ENCODE data around the gene TRIM44. TPM values are rescaled to one million over a fixed set of nuclear protein-coding genes. Genes with fewer than 3 reads are reported as not detected.

TRIM44 gene
- polyA plus RNA-seq, 1 donor (not counting 4 experiments of a cell fraction or from before 2014, with no cell fraction given), result 48.3 TPM

- Histone ChIP-seq H3K27ac (ENCODE audit: control insufficient read depth, insufficient read depth, low read length) (peak overlapping the region; percentile 95), H3K79me2 (ENCODE audit: control insufficient read depth, insufficient read depth, low read length) (peaks cover 32% of the 10 kb centered on the region), H3K27me3 (ENCODE audit: control insufficient read depth, extremely low read depth, insufficient read depth, low read length) (no peaks in the 10 kb centered on the region), H4K20me1 (ENCODE audit: control insufficient read depth, extremely low read depth, insufficient read depth, low read length) (no peaks in the 10 kb centered on the region), H3K36me3 (ENCODE audit: control insufficient read depth in 2 of 2, extremely low read depth in 1 of 2, insufficient read depth in 2 of 2, low read length in 2 of 2) (peaks cover 0 to 10% of the 10 kb centered on the region in 2 experiments), H2AFZ (ENCODE audit: control insufficient read depth, low read length) (no peak overlapping the region), H3K9me3 (ENCODE audit: control insufficient read depth, low read depth, low read length) (no peaks in the 10 kb centered on the region), H3K9me1 (ENCODE audit: control insufficient read depth, extremely low read depth, insufficient read depth, low read length) (no peaks in the 10 kb centered on the region), H3K4me1 (ENCODE audit: control insufficient read depth, extremely low read depth, insufficient read depth, low read length) (peaks cover 59% of the 10 kb centered on the region), H3K4me2 (ENCODE audit: control insufficient read depth, extremely low read depth, insufficient read depth, low read depth, low read length) (peak overlapping the region; percentile 100), H3K4me3 (ENCODE audit: control insufficient read depth in 2 of 3, extremely low read depth in 1 of 3, insufficient read depth in 2 of 3, low read depth in 1 of 3, low read length in 3 of 3) (peak overlapping the region; percentile 56 to 91 (median 89)), H3K9ac (ENCODE audit: control insufficient read depth, extremely low read depth, insufficient read depth, low read length) (peak overlapping the region; percentile 91)
- dilution Hi-C loops (cut with MboI; ENCODE audit: extremely low pct_ligation_motif_present, low sequenced_read_pairs), result loop anchor here (25.0 kb wide), 1 partner anchor 192 kb away; no protein-coding TSS in a partner anchor
- FAIRE-seq (no peak), DNase-seq (ENCODE audit: low read depth, low spot score) (no peak)
- TF ChIP-seq CTCF (optimal IDR thresholded peaks at IDR 0.05 in 1 of 3, IDR thresholded peaks at IDR 0.05 in 1 of 3, conservative IDR thresholded peaks at IDR 0.05 in 1 of 3; ENCODE audit: extremely low read depth in 1 of 3, insufficient read depth in 2 of 3, low read length in 3 of 3), result no peak
- TF ChIP-seq EZH2 (IDR thresholded peaks at IDR 0.05; ENCODE audit: low read length), result no peak
These were observed 41.8 kb upstream of the TRIM44 start for GRCh38 chr11:35620795-35621194.

DNA sequence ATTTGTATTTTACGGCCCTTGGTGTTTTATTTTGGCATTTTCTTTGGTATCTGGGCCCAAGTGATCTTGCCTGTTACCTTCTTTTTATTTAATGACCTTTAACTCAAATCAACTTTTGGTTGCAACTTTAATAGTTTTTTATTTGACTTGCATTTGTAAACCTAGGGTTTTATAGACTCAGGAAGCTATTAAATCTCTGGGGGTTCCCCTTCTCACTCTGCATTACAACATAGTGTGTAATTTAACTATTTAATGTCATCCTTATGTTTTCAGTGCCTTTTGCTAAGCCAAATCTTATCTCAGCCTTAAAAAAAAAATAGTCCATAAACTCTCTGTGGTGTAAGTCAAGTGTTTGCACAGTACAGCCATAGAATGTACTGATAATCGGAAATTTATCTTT is 41.0 kb upstream of the TRIM44 start:
- Histone ChIP-seq H3K9me1 (ENCODE audit: control insufficient read depth, extremely low read depth, insufficient read depth, low read length) (no peaks in the 10 kb centered on the region), H3K9me3 (ENCODE audit: control insufficient read depth, low read depth, low read length) (no peaks in the 10 kb centered on the region), H4K20me1 (ENCODE audit: control insufficient read depth, extremely low read depth, insufficient read depth, low read length) (no peaks in the 10 kb centered on the region), H3K27me3 (ENCODE audit: control insufficient read depth, extremely low read depth, insufficient read depth, low read length) (no peaks in the 10 kb centered on the region), H3K9ac (ENCODE audit: control insufficient read depth, extremely low read depth, insufficient read depth, low read length) (peak overlapping the region; percentile 91), H3K36me3 (ENCODE audit: control insufficient read depth in 2 of 2, extremely low read depth in 1 of 2, insufficient read depth in 2 of 2, low read length in 2 of 2) (peaks cover 0 to 10% of the 10 kb centered on the region in 2 experiments), H3K79me2 (ENCODE audit: control insufficient read depth, insufficient read depth, low read length) (peaks cover 32% of the 10 kb centered on the region), H3K4me2 (ENCODE audit: control insufficient read depth, extremely low read depth, insufficient read depth, low read depth, low read length) (peak overlapping the region; percentile 100), H3K27ac (ENCODE audit: control insufficient read depth, insufficient read depth, low read length) (peak overlapping the region; percentile 95), H2AFZ (ENCODE audit: control insufficient read depth, low read length) (no peak overlapping the region), H3K4me1 (ENCODE audit: control insufficient read depth, extremely low read depth, insufficient read depth, low read length) (peaks cover 54% of the 10 kb centered on the region), H3K4me3 (ENCODE audit: control insufficient read depth in 2 of 3, extremely low read depth in 1 of 3, insufficient read depth in 2 of 3, low read depth in 1 of 3, low read length in 3 of 3) (peak overlapping the region; percentile 56 to 91 (median 89))
- TF ChIP-seq CTCF (optimal IDR thresholded peaks at IDR 0.05 in 1 of 3, IDR thresholded peaks at IDR 0.05 in 1 of 3, conservative IDR thresholded peaks at IDR 0.05 in 1 of 3; ENCODE audit: extremely low read depth in 1 of 3, insufficient read depth in 2 of 3, low read length in 3 of 3) (no peak), EZH2 (IDR thresholded peaks at IDR 0.05; ENCODE audit: low read length) (no peak)
- FAIRE-seq, result no peak
- DNase-seq (ENCODE audit: low read depth, low spot score), result no peak
- dilution Hi-C loops (cut with MboI; ENCODE audit: extremely low pct_ligation_motif_present, low sequenced_read_pairs), result loop anchor here (25.0 kb wide), 1 partner anchor 191 kb away; no protein-coding TSS in a partner anchor
